Mucosa of rectum (tissue), 2 donors: ENCODE data around the gene ADNP2.

Source experiments
- H3K27ac ChIP-seq, 2 donors: one replicate each; pipeline ENCODE4 v1.7.0; 2013; ENCODE audit warnings: inconsistent platforms in 2 of 2, low read depth in 2 of 2, low read length in 2 of 2
- H3K27me3 ChIP-seq, 2 donors: one replicate each; pipeline ENCODE4 v1.7.0; 2013; ENCODE audit warnings: low read length in 2 of 2; ENCODE audit not compliant: control insufficient read depth in 2 of 2, insufficient read depth in 2 of 2
- H3K36me3 ChIP-seq, 2 donors: one replicate each; pipeline ENCODE4 v1.7.0; 2013; ENCODE audit warnings: low read length in 2 of 2; ENCODE audit not compliant: control insufficient read depth in 2 of 2, insufficient read depth in 2 of 2
- H3K4me1 ChIP-seq, 2 donors: one replicate each; pipeline ENCODE4 v1.7.0; 2013; ENCODE audit warnings: low read length in 2 of 2, mild to moderate bottlenecking in 1 of 2; ENCODE audit not compliant: control insufficient read depth in 2 of 2, insufficient read depth in 2 of 2
- H3K4me3 ChIP-seq, 2 donors: one replicate each; pipeline ENCODE4 v1.7.0; 2013; ENCODE audit warnings: low read length in 2 of 2
- H3K9ac ChIP-seq, 2 donors: one replicate each; pipeline ENCODE4 v1.7.0; 2013; ENCODE audit warnings: low read length in 2 of 2, low read depth in 1 of 2, mild to moderate bottlenecking in 1 of 2
- H3K9me3 ChIP-seq, 2 donors: one replicate each; pipeline ENCODE4 v1.7.0; 2013; ENCODE audit warnings: low read length in 2 of 2; ENCODE audit not compliant: control insufficient read depth in 2 of 2
- donor health status: healthy.
- donor health status: Normal muscosa, but diverticular disease.

Gene ADNP2

DNA sequence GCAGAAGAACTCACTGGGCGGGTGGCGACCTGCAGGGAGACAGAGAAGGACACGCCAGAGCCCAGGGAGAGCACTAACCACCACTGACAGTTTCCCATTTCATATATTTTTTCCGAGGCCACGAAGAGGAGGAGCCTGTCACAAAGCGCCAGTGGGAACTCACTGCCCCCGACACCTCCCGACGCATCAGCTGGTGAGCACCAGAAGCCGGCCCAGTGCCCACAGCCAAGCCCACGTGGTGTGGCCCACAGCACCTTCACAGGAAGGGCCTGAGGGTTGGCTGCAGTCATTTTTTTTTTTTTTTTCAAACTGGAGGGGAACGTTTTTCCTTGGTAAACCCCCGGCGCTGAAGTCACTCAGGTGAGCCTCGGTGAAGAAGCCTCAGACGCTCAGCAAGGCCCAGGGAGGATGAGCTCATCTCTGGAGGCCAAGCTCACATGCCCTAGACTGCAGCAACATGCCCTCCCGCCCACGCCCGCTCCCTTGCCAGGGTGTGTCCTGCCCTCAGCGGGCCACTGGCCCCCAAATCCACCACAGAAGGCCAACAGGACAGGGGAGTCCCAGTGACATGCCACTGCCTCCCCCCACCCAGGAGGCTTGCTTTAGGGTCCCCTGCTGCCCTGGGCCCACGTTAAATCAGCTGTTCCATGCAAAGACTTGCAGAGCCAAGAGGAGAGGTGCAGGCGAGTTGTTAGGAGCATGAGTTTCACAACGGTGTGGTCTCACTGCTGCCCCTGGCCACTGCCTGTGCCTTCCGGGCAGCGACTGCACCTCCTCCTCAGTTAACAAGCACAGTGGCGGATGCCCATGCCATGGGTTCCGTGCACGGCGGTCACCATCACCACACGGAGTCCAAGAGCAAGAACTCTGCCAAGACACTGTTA lies 70.1 kb downstream of the ADNP2 start:
- Histone ChIP-seq H3K4me1 (no peaks in the 10 kb centered on the region), H3K36me3 (no peaks in the 10 kb centered on the region), H3K9me3 (no peaks in the 10 kb centered on the region), H3K27ac (no peak overlapping the region), H3K4me3 (no peak overlapping the region), H3K27me3 (no peaks in the 10 kb centered on the region), H3K9ac (no peak overlapping the region)

- no peaks in the 10 kb centered on the region for H3K4me1 ChIP-seq
- H3K9ac ChIP-seq, result no peak overlapping the region
- no peaks in the 10 kb centered on the region for H3K36me3 ChIP-seq
- H3K4me3 ChIP-seq, result no peak overlapping the region
- H3K27ac ChIP-seq, result no peak overlapping the region
- no peaks in the 10 kb centered on the region for H3K27me3 ChIP-seq
- no peaks in the 10 kb centered on the region for H3K9me3 ChIP-seq
These were observed 70.9 kb downstream of the ADNP2 start for GRCh38 chr18:80179857-80180558.

DNA sequence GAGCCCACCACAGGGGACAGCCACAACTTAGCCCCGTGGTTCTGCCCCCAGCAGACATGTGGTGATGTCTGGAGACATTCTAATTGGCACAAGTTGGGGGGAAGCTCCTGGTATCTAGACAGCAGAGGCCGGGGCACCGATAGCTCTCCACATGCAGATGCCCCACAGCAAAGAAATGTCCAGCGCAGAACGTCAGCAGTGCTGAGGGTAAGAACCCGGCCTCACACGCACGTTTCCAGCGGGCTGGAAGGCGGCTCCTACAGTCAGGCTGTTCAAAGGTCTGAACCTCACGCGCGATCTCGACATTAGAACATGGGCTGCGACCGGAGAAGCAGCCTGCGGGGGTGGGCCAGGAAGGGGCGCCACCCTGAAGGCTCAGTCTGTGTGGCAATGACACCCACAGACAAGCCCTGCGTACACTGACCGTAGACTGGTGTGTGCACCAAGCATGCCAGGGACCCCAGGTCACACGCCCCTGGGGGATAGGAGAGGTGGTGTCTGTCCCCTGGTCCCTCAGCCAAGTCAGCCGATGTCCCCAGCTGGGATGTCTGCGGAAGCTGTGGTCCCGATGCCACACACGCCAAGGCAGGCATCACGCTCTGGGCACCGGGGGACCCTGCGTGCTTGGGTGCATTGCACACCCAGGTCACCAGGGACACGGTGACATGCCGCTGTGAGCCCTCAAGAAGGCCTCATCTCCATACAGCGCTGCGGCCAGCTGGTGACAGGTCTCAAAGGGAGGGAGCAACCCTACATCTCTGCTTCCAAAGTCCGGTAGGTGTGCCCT lies 71.9 kb downstream of the ADNP2 start:
- H3K27me3 ChIP-seq, result no peaks in the 10 kb centered on the region
- H3K4me3 ChIP-seq, result no peak overlapping the region
- no peak overlapping the region for H3K27ac ChIP-seq
- H3K9me3 ChIP-seq, result no peaks in the 10 kb centered on the region
- no peaks in the 10 kb centered on the region for H3K4me1 ChIP-seq
- no peak overlapping the region for H3K9ac ChIP-seq
- H3K36me3 ChIP-seq, result no peaks in the 10 kb centered on the region

DNA sequence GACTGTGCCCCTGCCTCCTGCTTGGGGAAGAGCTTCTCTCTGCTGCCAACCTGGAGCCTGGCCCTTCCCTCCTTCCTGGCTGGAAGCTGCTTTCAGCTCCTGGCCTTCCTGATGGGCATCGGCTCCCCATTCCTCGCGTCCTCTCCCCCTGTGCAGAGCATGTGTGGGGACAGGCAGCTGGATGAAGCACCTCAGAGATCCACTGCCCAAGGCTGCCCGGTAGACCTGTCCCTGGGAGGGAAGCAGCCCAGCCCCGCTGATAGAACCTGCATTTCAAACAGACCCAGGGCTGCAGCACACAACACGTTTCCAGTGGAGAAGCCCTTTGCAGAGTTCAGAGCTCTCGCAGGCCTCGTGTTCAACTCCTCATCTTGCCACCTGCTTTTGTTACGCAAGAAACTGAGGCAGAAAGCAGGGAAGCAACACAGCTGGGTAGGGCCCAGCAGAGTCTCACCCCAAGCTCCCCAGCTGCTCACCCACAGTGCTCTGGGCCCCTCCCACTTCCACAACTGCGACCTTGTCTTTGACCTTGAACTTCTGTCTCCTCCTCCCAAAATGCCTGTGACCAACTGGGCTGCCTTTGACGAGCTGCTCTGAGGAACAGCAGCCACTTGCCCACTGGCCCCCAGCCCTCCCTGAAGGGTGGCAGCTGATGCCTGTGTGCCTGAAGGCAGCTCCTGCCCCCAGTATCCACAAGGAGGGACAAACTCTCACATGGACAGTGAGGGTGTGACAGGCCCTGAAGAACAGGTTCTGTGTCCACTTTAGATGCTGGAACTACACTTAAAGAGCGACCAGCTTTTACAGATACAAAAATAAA lies 72.8 kb downstream of the ADNP2 start:
- Histone ChIP-seq H3K9me3 (no peaks in the 10 kb centered on the region), H3K9ac (no peak overlapping the region), H3K4me3 (no peak overlapping the region), H3K36me3 (no peaks in the 10 kb centered on the region), H3K4me1 (no peaks in the 10 kb centered on the region), H3K27ac (no peak overlapping the region), H3K27me3 (no peaks in the 10 kb centered on the region)

GRCh38 chr18:80182855-80183254 lies 73.8 kb downstream of the ADNP2 start:
- H3K4me3 ChIP-seq, result no peak overlapping the region
- no peaks in the 10 kb centered on the region for H3K27me3 ChIP-seq
- no peaks in the 10 kb centered on the region for H3K36me3 ChIP-seq
- no peaks in the 10 kb centered on the region for H3K9me3 ChIP-seq
- H3K27ac ChIP-seq, result no peak overlapping the region
- H3K9ac ChIP-seq, result no peak overlapping the region
- H3K4me1 ChIP-seq, result no peaks in the 10 kb centered on the region

DNA sequence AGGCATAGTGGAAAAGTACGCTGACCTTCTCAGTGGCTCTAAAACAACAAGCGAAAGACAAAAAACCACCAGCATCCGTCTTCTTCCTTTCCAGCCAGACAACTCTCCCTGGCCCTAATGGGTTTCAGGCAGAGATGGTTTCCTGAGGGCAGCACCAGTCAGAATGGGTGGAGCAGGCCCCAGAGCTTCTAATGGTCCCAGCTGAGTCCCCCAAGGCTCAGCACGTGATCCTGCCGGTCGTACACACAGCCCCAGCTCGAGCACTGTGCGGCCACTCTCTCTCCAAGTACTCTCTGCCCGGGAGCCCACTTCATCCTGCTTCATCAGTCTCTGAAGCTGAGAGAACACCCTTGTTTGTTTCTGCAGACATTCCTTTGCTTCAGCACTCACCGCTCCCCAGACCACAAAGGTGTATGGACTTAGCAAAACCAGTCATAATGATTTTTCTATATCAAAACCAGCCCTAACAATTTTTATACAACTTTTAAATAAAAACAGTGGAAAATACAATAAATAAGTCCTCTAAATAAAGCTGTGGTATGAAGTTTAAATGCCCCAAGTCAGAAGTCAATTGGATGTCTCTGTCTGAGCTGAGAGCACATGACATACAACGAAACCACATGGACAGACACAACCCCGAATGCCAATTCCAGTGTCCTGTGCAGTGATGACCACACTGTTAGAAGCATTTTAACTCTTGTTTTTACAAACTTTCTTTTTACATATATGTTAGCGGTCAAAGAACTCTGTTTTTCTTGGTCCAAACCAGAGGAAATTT lies 74.4 kb downstream of the ADNP2 start:
- Histone ChIP-seq H3K9me3 (no peaks in the 10 kb centered on the region), H3K36me3 (no peaks in the 10 kb centered on the region), H3K9ac (no peak overlapping the region), H3K27me3 (no peaks in the 10 kb centered on the region), H3K27ac (no peak overlapping the region), H3K4me3 (no peak overlapping the region), H3K4me1 (no peaks in the 10 kb centered on the region)

- Histone ChIP-seq H3K9me3 (no peaks in the 10 kb centered on the region), H3K4me1 (no peaks in the 10 kb centered on the region), H3K27me3 (no peaks in the 10 kb centered on the region), H3K9ac (no peak overlapping the region), H3K4me3 (no peak overlapping the region), H3K36me3 (no peaks in the 10 kb centered on the region), H3K27ac (no peak overlapping the region)
These were observed 75.2 kb downstream of the ADNP2 start for GRCh38 chr18:80184243-80184772.

- H3K9ac ChIP-seq, result no peak overlapping the region
- no peak overlapping the region for H3K4me3 ChIP-seq
- H3K27me3 ChIP-seq, result no peaks in the 10 kb centered on the region
- H3K4me1 ChIP-seq, result no peaks in the 10 kb centered on the region
- no peaks in the 10 kb centered on the region for H3K36me3 ChIP-seq
- H3K27ac ChIP-seq, result no peak overlapping the region
- no peaks in the 10 kb centered on the region for H3K9me3 ChIP-seq
These were observed 76.5 kb downstream of the ADNP2 start for GRCh38 chr18:80185545-80185944.
